H9 (cell line): ENCODE results near the gene MRC1. TPM values are rescaled to one million over a fixed set of nuclear protein-coding genes. Genes with fewer than 3 reads are reported as not detected.

Experiments used
- DNase-seq: peaks from one replicate; pipeline ENCODE4 v3.0.0-alpha.2; 2017
- H2AFZ ChIP-seq: one replicate; pipeline ENCODE4 v1.6.1; 2013; ENCODE audit warnings: mild to moderate bottlenecking, low read length, control low read depth, moderate library complexity
- H2AK5ac ChIP-seq: 2 replicates; pipeline ENCODE4 v1.6.1; 2013; ENCODE audit warnings: low read length, control low read depth, mixed read lengths; ENCODE audit not compliant: insufficient read length
- H2BK120ac ChIP-seq: one replicate; pipeline ENCODE4 v1.6.1; 2013; ENCODE audit warnings: low read depth, mild to moderate bottlenecking, low read length, control low read depth, inconsistent platforms; ENCODE audit not compliant: poor library complexity, severe bottlenecking
- H2BK12ac ChIP-seq: 2 replicates; pipeline ENCODE4 v1.6.1; 2013; ENCODE audit warnings: low read length, control low read depth, mixed read lengths, low read depth; ENCODE audit not compliant: insufficient read length
- H2BK15ac ChIP-seq: 2 replicates; pipeline ENCODE4 v1.6.1; 2013; ENCODE audit warnings: low read depth, low read length, control low read depth
- H2BK20ac ChIP-seq: one replicate; pipeline ENCODE4 v1.6.1; 2013; ENCODE audit warnings: low read depth, mild to moderate bottlenecking, low read length, control low read depth, inconsistent platforms; ENCODE audit not compliant: poor library complexity, severe bottlenecking
- H2BK5ac ChIP-seq: 2 replicates; pipeline ENCODE4 v1.6.1; 2013; ENCODE audit warnings: low read length, control low read depth, mixed read lengths; ENCODE audit not compliant: insufficient read length
- H3K14ac ChIP-seq: 2 replicates; pipeline ENCODE4 v1.6.1; 2013; ENCODE audit warnings: low read length, control low read depth; ENCODE audit not compliant: insufficient read depth
- H3K18ac ChIP-seq: 2 replicates; pipeline ENCODE4 v1.6.1; 2013; ENCODE audit warnings: low read depth, mild to moderate bottlenecking, mixed read lengths, low read length, control low read depth; ENCODE audit not compliant: insufficient read length
- H3K23ac ChIP-seq: 2 replicates; pipeline ENCODE4 v1.6.1; 2013; ENCODE audit warnings: low read length, control low read depth, mixed read lengths, low read depth; ENCODE audit not compliant: insufficient read length
- H3K23me2 ChIP-seq: 2 replicates; pipeline ENCODE4 v1.6.1; 2013; ENCODE audit warnings: low read depth, mild to moderate bottlenecking, mixed read lengths, low read length, control low read depth; ENCODE audit not compliant: insufficient read length, poor library complexity, severe bottlenecking
- H3K27ac ChIP-seq: 2 replicates; pipeline ENCODE4 v1.5.1; 2013; ENCODE audit warnings: low read length, control low read depth, mixed read lengths, low read depth; ENCODE audit not compliant: insufficient read length
- H3K27me3 ChIP-seq: 2 replicates; pipeline ENCODE4 v1.6.1; 2013; ENCODE audit warnings: low read length, control low read depth, inconsistent platforms; ENCODE audit not compliant: insufficient read depth
- H3K4ac ChIP-seq: 2 replicates; pipeline ENCODE4 v1.6.1; 2013; ENCODE audit warnings: low read depth, mild to moderate bottlenecking, control low read depth, inconsistent platforms, low read length, moderate library complexity
- H3K4me1 ChIP-seq: 2 replicates; pipeline ENCODE4 v1.6.1; 2013; ENCODE audit warnings: low read length, control low read depth, inconsistent platforms; ENCODE audit not compliant: insufficient read depth
- H3K4me2 ChIP-seq: 2 replicates; pipeline ENCODE4 v1.6.1; 2013; ENCODE audit warnings: low read length, control low read depth, mixed read lengths; ENCODE audit not compliant: insufficient read length, insufficient read depth
- H3K56ac ChIP-seq: 2 replicates; pipeline ENCODE4 v1.6.1; 2013; ENCODE audit warnings: low read depth, mild to moderate bottlenecking, mixed read lengths, low read length, control low read depth; ENCODE audit not compliant: insufficient read length
- H3K79me1 ChIP-seq: 2 replicates; pipeline ENCODE4 v1.6.1; 2013; ENCODE audit warnings: low read depth, mild to moderate bottlenecking, moderate library complexity, low read length, control low read depth, inconsistent platforms; ENCODE audit not compliant: insufficient read depth, poor library complexity, severe bottlenecking
- H3K79me2 ChIP-seq: 2 replicates; pipeline ENCODE4 v1.6.1; 2013; ENCODE audit warnings: low read length, control low read depth, inconsistent platforms; ENCODE audit not compliant: insufficient read depth
- H3K9ac ChIP-seq: 2 replicates; pipeline ENCODE4 v1.6.1; 2013; ENCODE audit warnings: low read length, control low read depth, mixed read lengths; ENCODE audit not compliant: insufficient read length; ENCODE audit errors: extremely low read depth
- H3K9me3 ChIP-seq: one replicate; pipeline ENCODE4 v1.6.1; 2013; ENCODE audit warnings: low read depth, low read length, inconsistent platforms; ENCODE audit not compliant: control insufficient read depth
- H3T11ph ChIP-seq: one replicate; pipeline ENCODE4 v1.6.1; 2013; ENCODE audit warnings: mild to moderate bottlenecking, low read length, control low read depth, inconsistent platforms
- H4K20me1 ChIP-seq: one replicate; pipeline ENCODE4 v1.6.1; 2013; ENCODE audit not compliant: control insufficient read depth, insufficient read length, insufficient read depth
- H4K5ac ChIP-seq: 2 replicates; pipeline ENCODE4 v1.6.1; 2013; ENCODE audit warnings: low read depth, mild to moderate bottlenecking, mixed read lengths, low read length, control low read depth; ENCODE audit not compliant: insufficient read length
- H4K8ac ChIP-seq: replicated peaks from 2 replicates; pipeline ENCODE4 v1.6.1; 2013; ENCODE audit warnings: low read length, control low read depth, mixed read lengths, low read depth; ENCODE audit not compliant: insufficient read length
- H4K91ac ChIP-seq: 2 replicates; pipeline ENCODE4 v1.6.1; 2013; ENCODE audit warnings: low read depth, mild to moderate bottlenecking, moderate library complexity, mixed read lengths, low read length, control low read depth; ENCODE audit not compliant: insufficient read length
- H3K27ac Mint-ChIP-seq, 3 experiments: 2 replicates in 2 of 3; 3 replicates in 1 of 3; pipeline ENCODE4 v1.8.0; 2020 to 2021; ENCODE audit warnings: mixed read lengths in 3 of 3, mild to moderate bottlenecking in 1 of 3, moderate library complexity in 1 of 3
- H3K27me3 Mint-ChIP-seq: 2 replicates; pipeline ENCODE4 v1.8.0; 2021; ENCODE audit warnings: low read depth, mild to moderate bottlenecking, moderate library complexity, mixed read lengths
- H3K36me3 Mint-ChIP-seq, 3 experiments: 2 replicates in 2 of 3; 3 replicates in 1 of 3; pipeline ENCODE4 v1.8.0; 2020 to 2021; ENCODE audit warnings: low read depth in 3 of 3, mixed read lengths in 3 of 3; ENCODE audit not compliant: insufficient read depth in 1 of 3
- H3K4me1 Mint-ChIP-seq, 2 experiments: 2 replicates each; pipeline ENCODE4 v1.8.0; 2020; ENCODE audit warnings: mixed read lengths in 2 of 2
- H3K4me3 Mint-ChIP-seq, 2 experiments: 2 replicates in 1 of 2; 3 replicates in 1 of 2; pipeline ENCODE4 v1.8.0; 2020 to 2021; ENCODE audit warnings: mild to moderate bottlenecking in 2 of 2, mixed read lengths in 2 of 2, moderate library complexity in 1 of 2
- H3K9me3 Mint-ChIP-seq, 2 experiments: 2 replicates in 1 of 2; 3 replicates in 1 of 2; pipeline ENCODE4 v1.8.0; 2020; ENCODE audit warnings: mild to moderate bottlenecking in 2 of 2, mixed read lengths in 2 of 2, moderate library complexity in 1 of 2
- CTCF ChIP-seq: fragments of 200-600 bp; sonication (generic); conservative IDR thresholded peaks from 3 replicates; pipeline ENCODE4 v1.8.0; 2021; ENCODE audit warnings: antibody characterized with exemption, mild to moderate bottlenecking
- whole genome bisulfite sequencing: extraction: QIAGEN DNeasy Blood & Tissue Kit; methylation state at CpG from one replicate; pipeline ENCODE4 v1.1.7; 2013; ENCODE audit warnings: missing lambda C conversion rate, low lambda C conversion rate, mixed read lengths; ENCODE audit not compliant: insufficient read length; ENCODE audit errors: extremely low coverage; 5-methylcytosine and 5-hydroxymethylcytosine counted together
- total RNA-seq: library from RNA; stranded (reverse); gene quantifications from 2 replicates; pipeline ENCODE4 v1.2.1, GENCODE V29; 2021

MRC1 gene
- total RNA-seq, 1 experiment from 2014 or later, result not detected

GRCh38 chr10:17859492-17860156, 50.5 kb downstream of the MRC1 start:
- H3K4me3 Mint-ChIP-seq, result no peak overlapping the region
- no CpG with 5 or more reads among the region's 8 CpGs for WGBS
- no peaks in the 10 kb centered on the region for H4K20me1 ChIP-seq

More at GRCh38 chr10:17859492-17860156, 50.5 kb downstream of the MRC1 start:
- no peak overlapping the region for H3K9ac ChIP-seq
- no peak overlapping the region for H3K23ac ChIP-seq
- no peak overlapping the region for H3K18ac ChIP-seq
- H3K79me1 ChIP-seq, result no peaks in the 10 kb centered on the region
- H3T11ph ChIP-seq, result no peak overlapping the region
- no peak overlapping the region for H3K14ac ChIP-seq
- H4K5ac ChIP-seq, result no peak overlapping the region
- no peak overlapping the region for H2AK5ac ChIP-seq
- H4K91ac ChIP-seq, result no peak overlapping the region
- H2BK120ac ChIP-seq, result no peak overlapping the region
- no peaks in the 10 kb centered on the region for H3K9me3 ChIP-seq
- H2AFZ ChIP-seq, result no peak overlapping the region
- no peaks in the 10 kb centered on the region for H3K36me3 Mint-ChIP-seq
- H2BK15ac ChIP-seq, result no peak overlapping the region
- no peak overlapping the region for H3K4me2 ChIP-seq
- H3K23me2 ChIP-seq, result no peaks in the 10 kb centered on the region
- H3K4me1 Mint-ChIP-seq, result no peaks in the 10 kb centered on the region
- no peak for DNase-seq
- H3K27ac Mint-ChIP-seq, result peak overlapping the region in 1 of 3 experiments; percentile 27; a peak in 1 of 7 replicates
- H2BK12ac ChIP-seq, result no peak overlapping the region
- no peak overlapping the region for H4K8ac ChIP-seq
- no peak overlapping the region for H2BK5ac ChIP-seq
- H3K4me1 ChIP-seq, result no peaks in the 10 kb centered on the region
- no peak overlapping the region for H3K4ac ChIP-seq
- H3K56ac ChIP-seq, result no peak overlapping the region
- H3K79me2 ChIP-seq, result no peaks in the 10 kb centered on the region
- H3K9me3 Mint-ChIP-seq, result no peaks in the 10 kb centered on the region; a peak in 1 of 5 replicates
- no peak for TF ChIP-seq CTCF
- H2BK20ac ChIP-seq, result no peak overlapping the region
- no peak overlapping the region for H3K27ac ChIP-seq
- H3K27me3 Mint-ChIP-seq, result no peaks in the 10 kb centered on the region
- H3K27me3 ChIP-seq, result no peaks in the 10 kb centered on the region
